Small intestine (tissue), 7 donors: ENCODE measurements around the gene EBF4. TPM values are rescaled to one million over a fixed set of nuclear protein-coding genes. Genes with fewer than 3 reads are reported as not detected.

Experiments
- DNase-seq, 2 donors: peaks; one replicate each; pipeline versions ENCODE4 v3.0.0 to v3.0.0-alpha.2; 2013
- FAIRE-seq: peaks from 2 replicates; lab custom pipeline; 2012; peaks lifted over from hg19 to GRCh38; lab: Jason Lieb, UNC
- H3K27ac ChIP-seq, 3 donors: one replicate each; pipeline ENCODE4 v1.5.1; 2013; ENCODE audit warnings: low read length in 2 of 3, mild to moderate bottlenecking in 2 of 3, control low read depth in 1 of 3, inconsistent platforms in 1 of 3, low read depth in 1 of 3, moderate library complexity in 1 of 3
- H3K27me3 ChIP-seq, 3 donors: one replicate each; pipeline ENCODE4 v1.6.1; 2013; ENCODE audit warnings: low read length in 3 of 3, inconsistent platforms in 1 of 3; ENCODE audit not compliant: control insufficient read depth in 3 of 3, insufficient read depth in 3 of 3
- H3K36me3 ChIP-seq, 3 donors: one replicate each; pipeline ENCODE4 v1.6.1; 2013; ENCODE audit warnings: low read length in 3 of 3, inconsistent platforms in 1 of 3, low read depth in 1 of 3, mild to moderate bottlenecking in 1 of 3, moderate library complexity in 1 of 3; ENCODE audit not compliant: control insufficient read depth in 3 of 3, insufficient read depth in 2 of 3
- H3K4me1 ChIP-seq, 3 donors: one replicate each; pipeline ENCODE4 v1.6.1; 2013; ENCODE audit warnings: low read length in 2 of 3, inconsistent platforms in 1 of 3, low read depth in 1 of 3, mild to moderate bottlenecking in 1 of 3, moderate library complexity in 1 of 3; ENCODE audit not compliant: control insufficient read depth in 3 of 3, insufficient read depth in 2 of 3
- H3K4me3 ChIP-seq, 3 donors: one replicate each; pipeline ENCODE4 v1.5.1; 2013; ENCODE audit warnings: low read length in 3 of 3, control low read depth in 1 of 3, inconsistent platforms in 1 of 3, low read depth in 1 of 3, mild to moderate bottlenecking in 1 of 3, moderate library complexity in 1 of 3
- H3K9me3 ChIP-seq, 2 donors: one replicate each; pipeline ENCODE4 v1.6.1; 2013; ENCODE audit warnings: low read depth in 1 of 2, low read length in 1 of 2; ENCODE audit not compliant: control insufficient read depth in 2 of 2, insufficient read depth in 1 of 2
- WGBS, 3 donors: extraction: QIAGEN DNeasy Blood & Tissue Kit; methylation state at CpG; one replicate each; pipeline ENCODE4 v1.1.7; 2013; 5-methylcytosine and 5-hydroxymethylcytosine counted together
- polyA plus RNA-seq, 4 donors: library from polyadenylated mRNA; stranded (reverse) in 3 of 4; unstranded in 1 of 4; fragments of 200-250 nt in 3 of 4; fragments of 120-200 nt in 1 of 4; gene quantifications; one replicate each; pipeline versions ENCODE4 v1.2.1 to v1.2.3, GENCODE V29; 2013
- donor health status: healthy with polysubstance abuse.
- donor health status: control.
- donor health status: control.
- donor health status: Bipolar disorder and iron deficiency.
- donor health status: healthy.

The EBF4 gene
- polyA plus RNA-seq, 4 donors = 0.67 to 7.4 (median 3.2) TPM

DNA sequence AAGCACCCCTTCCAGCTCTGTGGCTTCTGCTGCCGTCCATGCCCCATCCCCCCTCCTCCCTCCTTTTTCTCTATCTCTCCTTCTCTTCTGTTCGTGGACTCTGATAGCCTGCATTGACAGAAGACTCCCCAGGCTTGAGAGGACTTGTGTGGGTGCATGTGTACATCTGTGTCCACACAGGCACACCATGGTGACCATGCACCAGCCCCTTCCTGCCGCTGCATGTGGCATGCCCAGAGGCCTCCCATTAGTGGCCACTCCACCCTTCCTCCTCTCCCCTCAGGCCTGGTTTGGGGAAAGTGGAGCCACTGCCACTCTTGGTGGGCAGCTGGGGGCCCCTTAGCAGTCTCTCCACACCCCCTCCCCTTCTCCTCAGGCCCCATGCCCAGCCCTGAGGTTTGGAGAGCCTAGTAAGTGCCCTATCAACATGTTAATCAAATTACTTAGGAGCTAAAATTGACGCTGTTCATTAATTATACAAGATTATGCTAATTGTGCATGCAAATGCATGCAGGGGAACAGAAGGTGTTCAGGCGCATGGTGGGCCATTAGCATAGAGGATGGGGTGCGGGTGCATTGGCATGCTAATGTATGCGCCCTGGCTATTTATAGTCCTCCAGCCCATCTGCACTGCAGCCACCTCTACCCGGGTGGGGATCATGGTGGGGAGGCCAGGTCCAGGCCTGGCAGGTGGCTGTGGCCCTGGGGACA is 45.9 kb downstream of the EBF4 start:
- Histone ChIP-seq H3K27me3 (peaks cover 0 to 11% (median 0%) of the 10 kb centered on the region in 3 donors), H3K9me3 (no peaks in the 10 kb centered on the region), H3K27ac (no peak overlapping the region), H3K36me3 (no peaks in the 10 kb centered on the region), H3K4me3 (no peak overlapping the region), H3K4me1 (no peaks in the 10 kb centered on the region)
- no peak for FAIRE-seq
- WGBS, 3 donors = 60 to 68% (median 64%) methylated on average over 8 of the region's 8 CpGs
- no peak for DNase-seq

DNA sequence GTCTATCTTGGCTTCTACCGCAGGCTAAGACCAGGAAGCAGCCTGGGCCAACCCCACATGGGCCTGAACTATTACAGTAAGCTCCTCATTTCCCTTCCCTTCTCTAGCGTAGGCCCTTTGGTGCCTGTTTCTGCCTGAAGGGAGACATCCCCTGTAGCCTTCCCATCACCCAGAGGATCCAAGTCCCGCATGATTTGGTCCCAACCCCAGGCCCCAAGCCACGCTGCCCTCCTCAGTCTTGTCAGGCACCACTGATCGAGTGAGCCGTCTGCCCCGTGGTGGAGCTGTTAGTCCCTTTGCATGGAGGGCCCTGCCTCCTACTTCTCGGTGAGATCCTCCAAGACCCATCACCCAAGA is 46.4 kb downstream of the EBF4 start:
- H3K27ac ChIP-seq = no peak overlapping the region
- 82 to 91% (median 87%) methylated on average over 8 of the region's 8 CpGs for WGBS, 3 donors
- no peaks in the 10 kb centered on the region for H3K9me3 ChIP-seq
- peaks cover 0 to 11% (median 0%) of the 10 kb centered on the region in 3 donors for H3K27me3 ChIP-seq
- DNase-seq = no peak
- H3K36me3 ChIP-seq = no peaks in the 10 kb centered on the region
- H3K4me3 ChIP-seq = no peak overlapping the region
- no peaks in the 10 kb centered on the region for H3K4me1 ChIP-seq
- FAIRE-seq = no peak

DNA sequence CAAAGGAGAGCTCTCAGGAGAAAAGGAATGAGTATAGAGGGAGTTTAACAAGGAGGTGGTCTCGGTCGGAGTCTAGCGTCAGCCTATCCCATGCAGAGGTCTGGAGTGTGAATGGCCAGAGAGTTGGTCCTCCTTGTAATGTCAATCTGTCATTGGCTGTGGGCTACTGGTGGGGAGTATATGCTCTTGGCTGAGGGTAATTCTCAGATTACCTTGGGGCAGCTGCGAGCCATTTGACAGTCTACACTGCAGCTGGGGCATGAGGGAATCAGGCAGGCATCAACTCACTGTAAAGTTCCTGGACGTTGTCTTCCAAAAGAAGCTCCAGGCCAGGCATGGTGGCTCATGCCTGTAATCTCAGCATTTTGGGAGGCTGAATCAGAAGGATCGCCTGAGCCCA is 48.1 kb downstream of the EBF4 start:
- DNase-seq = no peak
- no peak for FAIRE-seq
- WGBS, 3 donors = 75 to 82% (median 80%) methylated on average over 6 of the region's 6 CpGs
- H3K27me3 ChIP-seq = peaks cover 0 to 11% (median 0%) of the 10 kb centered on the region in 3 donors
- no peak overlapping the region for H3K4me3 ChIP-seq
- no peaks in the 10 kb centered on the region for H3K36me3 ChIP-seq
- H3K27ac ChIP-seq = no peak overlapping the region
- H3K4me1 ChIP-seq = no peaks in the 10 kb centered on the region
- no peaks in the 10 kb centered on the region for H3K9me3 ChIP-seq

DNA sequence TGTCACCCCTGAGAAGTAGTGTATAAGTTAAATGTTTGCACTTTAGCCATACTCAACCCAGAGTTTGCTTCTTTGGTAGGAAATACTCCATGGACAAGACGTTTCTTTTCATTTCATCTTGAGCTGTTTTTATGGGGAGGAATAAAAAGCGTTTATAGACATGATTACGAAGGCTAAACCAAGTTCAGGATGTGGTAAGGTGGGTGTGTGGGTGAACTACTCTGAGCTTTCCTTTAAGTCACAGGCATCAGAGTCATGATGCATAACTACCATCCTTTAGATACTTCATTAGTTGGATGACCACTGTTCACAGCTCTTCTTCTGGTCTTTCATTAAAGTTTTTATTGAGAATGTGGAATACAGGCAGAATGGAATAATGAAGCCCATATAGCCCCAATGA is 48.9 kb downstream of the EBF4 start:
- no peak for FAIRE-seq
- H3K4me3 ChIP-seq = no peak overlapping the region
- H3K36me3 ChIP-seq = no peaks in the 10 kb centered on the region
- peak in 1 of 2 donors; percentile 35 for DNase-seq
- peaks cover 0 to 11% (median 0%) of the 10 kb centered on the region in 3 donors for H3K27me3 ChIP-seq
- no peaks in the 10 kb centered on the region for H3K4me1 ChIP-seq
- 42 to 52% (median 47%) methylated on average over 3 of the region's 3 CpGs for WGBS, 3 donors
- no peak overlapping the region for H3K27ac ChIP-seq
- H3K9me3 ChIP-seq = no peaks in the 10 kb centered on the region

DNA sequence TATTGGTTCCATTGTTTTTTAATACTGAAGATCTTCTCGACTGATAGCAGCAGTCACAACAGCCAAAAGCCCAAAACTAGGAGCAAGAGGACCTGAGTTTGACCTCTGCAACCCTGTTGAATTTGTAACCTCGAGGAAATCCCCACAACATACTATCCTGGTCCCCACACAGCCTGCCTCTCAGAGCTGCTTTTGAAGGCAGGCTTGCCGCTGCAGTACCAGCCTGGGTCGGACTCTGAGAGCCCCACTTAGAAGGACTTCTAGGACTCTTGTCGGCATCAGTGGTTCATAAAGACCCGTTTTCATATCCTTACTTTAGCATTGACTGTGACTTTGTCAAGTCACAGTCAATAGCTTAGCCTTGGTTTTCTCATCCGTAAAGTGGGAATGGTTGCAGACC is 49.3 kb downstream of the EBF4 start:
- H3K27ac ChIP-seq = no peak overlapping the region
- peaks cover 0 to 11% (median 0%) of the 10 kb centered on the region in 3 donors for H3K27me3 ChIP-seq
- no peaks in the 10 kb centered on the region for H3K4me1 ChIP-seq
- H3K4me3 ChIP-seq = no peak overlapping the region
- WGBS, 3 donors = 74 to 77% (median 76%) methylated on average over 7 of the region's 7 CpGs
- no peaks in the 10 kb centered on the region for H3K9me3 ChIP-seq
- no peak for FAIRE-seq
- no peak for DNase-seq
- no peaks in the 10 kb centered on the region for H3K36me3 ChIP-seq

DNA sequence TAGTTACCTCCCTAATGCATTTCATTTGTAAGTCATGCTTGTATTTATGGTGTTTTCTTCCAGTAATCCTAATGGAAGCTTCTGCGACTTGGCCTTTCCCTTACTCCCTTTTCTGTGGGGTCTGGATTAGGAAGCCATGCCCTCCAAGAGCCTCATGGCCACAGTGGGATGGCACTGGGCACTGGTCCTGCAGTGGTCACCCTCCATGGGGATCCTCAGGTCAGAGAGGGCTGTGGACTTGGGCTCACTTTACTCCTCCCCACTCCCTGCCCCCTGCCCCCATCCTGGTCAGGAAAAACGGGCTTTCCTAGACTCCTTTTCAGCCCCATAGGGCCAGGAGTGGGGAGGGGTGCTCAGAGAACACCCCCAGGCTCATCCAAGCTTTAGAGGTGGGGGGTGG is 49.9 kb downstream of the EBF4 start:
- whole genome bisulfite sequencing, 3 donors = 56 to 68% (median 58%) methylated on average over 2 of the region's 2 CpGs
- FAIRE-seq (no peak), DNase-seq (no peak)
- Histone ChIP-seq H3K4me1 (no peaks in the 10 kb centered on the region), H3K9me3 (no peaks in the 10 kb centered on the region), H3K36me3 (no peaks in the 10 kb centered on the region), H3K27ac (no peak overlapping the region), H3K27me3 (peaks cover 0 to 14% (median 0%) of the 10 kb centered on the region in 3 donors), H3K4me3 (no peak overlapping the region)

DNA sequence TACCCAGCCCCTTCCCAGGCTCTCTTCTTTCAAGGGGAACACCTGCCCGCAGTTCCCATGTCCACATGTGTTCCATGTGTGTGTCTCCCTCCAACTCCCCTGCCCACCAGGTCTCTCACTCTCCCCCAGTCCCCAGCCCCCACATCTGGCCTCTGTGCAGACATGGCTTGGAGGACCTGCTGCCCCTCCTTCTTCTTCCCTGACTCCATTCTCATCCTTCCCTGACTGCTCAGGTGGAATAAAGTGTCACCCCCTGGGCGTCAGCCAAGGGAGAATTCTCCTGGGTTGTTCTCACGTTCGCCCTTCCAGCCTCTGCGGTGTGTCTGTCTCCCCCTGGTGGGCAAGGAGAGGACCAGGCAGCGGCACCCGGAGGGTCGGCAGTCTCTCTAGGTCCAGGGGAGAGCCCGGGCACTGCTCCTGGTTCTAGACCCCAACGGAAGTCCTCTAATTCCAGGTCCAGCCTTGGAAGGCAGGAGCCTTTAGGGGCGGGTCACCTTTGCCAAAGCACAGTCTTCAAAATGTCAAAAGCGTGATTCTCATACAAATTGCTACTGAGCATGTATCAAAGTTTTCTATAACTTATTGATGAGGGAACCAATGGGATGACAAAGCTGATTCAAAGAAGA is 50.5 kb downstream of the EBF4 start:
- no peak for FAIRE-seq
- no peaks in the 10 kb centered on the region for H3K9me3 ChIP-seq
- peaks cover 0 to 20% (median 0%) of the 10 kb centered on the region in 3 donors for H3K27me3 ChIP-seq
- no peaks in the 10 kb centered on the region for H3K4me1 ChIP-seq
- no peak overlapping the region for H3K4me3 ChIP-seq
- whole genome bisulfite sequencing, 3 donors = 7 to 11% (median 10%) methylated on average over 12 of the region's 12 CpGs
- no peak overlapping the region for H3K27ac ChIP-seq
- DNase-seq = peak; percentile 57 to 70
- H3K36me3 ChIP-seq = no peaks in the 10 kb centered on the region

DNA sequence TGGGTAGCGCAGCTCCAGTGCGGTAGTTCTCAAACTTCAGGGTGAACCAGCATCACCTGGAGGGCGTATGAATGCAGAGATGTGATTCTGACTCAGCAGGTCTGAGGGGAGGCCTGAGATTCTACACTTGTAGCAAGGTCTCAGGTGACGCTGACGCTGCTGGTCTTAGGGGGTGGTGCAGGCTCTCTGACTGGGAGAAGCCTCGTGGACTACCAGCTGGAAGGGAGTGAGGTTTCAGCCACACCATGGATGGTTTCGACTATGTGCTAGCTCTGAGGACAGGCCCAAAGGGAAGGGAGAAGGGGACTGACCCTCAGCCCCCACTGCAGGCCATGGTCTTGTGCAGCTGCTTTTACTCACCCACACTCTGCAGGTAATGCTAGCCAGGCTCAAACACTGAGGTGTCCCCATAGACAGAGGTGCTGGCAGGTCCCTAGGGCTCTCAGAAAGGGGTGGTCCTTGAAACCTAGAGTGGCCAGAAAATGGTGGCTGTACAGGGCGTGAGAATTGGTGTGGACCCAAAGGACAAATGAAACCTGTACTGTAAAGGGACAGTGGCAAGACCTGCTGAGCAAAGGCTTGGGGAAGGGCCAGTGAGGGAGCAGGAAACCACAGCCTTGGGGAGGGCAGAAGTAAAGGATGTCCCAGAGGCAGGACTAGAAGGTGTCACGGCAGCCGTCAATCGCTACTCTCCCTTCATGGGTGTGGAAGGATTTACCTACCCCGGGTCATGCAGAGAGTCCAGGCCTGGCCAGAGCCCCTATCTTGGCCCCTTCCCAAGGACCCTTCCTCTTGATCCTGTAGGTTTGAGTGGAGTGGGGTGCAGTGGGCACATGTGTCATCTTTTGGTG is 52.7 kb downstream of the EBF4 start:
- DNase-seq (no peak), FAIRE-seq (no peak)
- Histone ChIP-seq H3K27me3 (peaks cover 0 to 38% (median 8%) of the 10 kb centered on the region in 3 donors), H3K9me3 (no peaks in the 10 kb centered on the region), H3K27ac (no peak overlapping the region), H3K36me3 (no peaks in the 10 kb centered on the region), H3K4me3 (no peak overlapping the region), H3K4me1 (peaks cover 0 to 4% (median under 1%) of the 10 kb centered on the region in 3 donors)
- 75 to 89% (median 77%) methylated on average over 12 of the region's 12 CpGs for WGBS, 3 donors
